NCI-H2107 treated with DMSO at 0.1 percent for 48 hours (cell line): ENCODE measurements around the gene LENG8.

ENCODE experiments used
- DNase-seq: peaks from one replicate; lab custom pipeline; 2025; ENCODE audit not compliant: unreplicated experiment; lab: John Stamatoyannopoulos, UW

LENG8 gene

GRCh38 chr19:54422136-54422535 is 26.9 kb upstream of the LENG8 start:
- DNase-seq: no peak

- no peak for DNase-seq
Measured at GRCh38 chr19:54424201-54424600, 24.8 kb upstream of the LENG8 start.

GRCh38 chr19:54424660-54425381 is 24.2 kb upstream of the LENG8 start:
- no peak for DNase-seq

- DNase-seq: no peak
Measured at GRCh38 chr19:54425382-54425723, 23.6 kb upstream of the LENG8 start.

- no peak for DNase-seq
Measured at GRCh38 chr19:54426291-54426931, 22.6 kb upstream of the LENG8 start.

- DNase-seq: no peak
Measured at GRCh38 chr19:54427586-54427985, 21.4 kb upstream of the LENG8 start.

GRCh38 chr19:54428323-54429175 is 20.4 kb upstream of the LENG8 start:
- no peak for DNase-seq

- no peak for DNase-seq
Measured at GRCh38 chr19:54429176-54429495, 19.9 kb upstream of the LENG8 start.

GRCh38 chr19:54429545-54430227 is 19.3 kb upstream of the LENG8 start:
- DNase-seq: no peak

GRCh38 chr19:54430306-54431254 is 18.4 kb upstream of the LENG8 start:
- peak; percentile 3 for DNase-seq

- peak; percentile 9 for DNase-seq
Measured at GRCh38 chr19:54431255-54431838, 17.7 kb upstream of the LENG8 start.

GRCh38 chr19:54432144-54432738 is 16.8 kb upstream of the LENG8 start:
- DNase-seq: no peak

- DNase-seq: no peak
Measured at GRCh38 chr19:54433697-54434096, 15.3 kb upstream of the LENG8 start.

GRCh38 chr19:54434112-54434872 is 14.7 kb upstream of the LENG8 start:
- peak; percentile 44 for DNase-seq

- no peak for DNase-seq
Measured at GRCh38 chr19:54434873-54435214, 14.2 kb upstream of the LENG8 start.

GRCh38 chr19:54435551-54436016 is 13.4 kb upstream of the LENG8 start:
- no peak for DNase-seq

- DNase-seq: no peak
Measured at GRCh38 chr19:54436031-54436523, 12.9 kb upstream of the LENG8 start.

GRCh38 chr19:54436628-54437252 is 12.3 kb upstream of the LENG8 start:
- DNase-seq: no peak
